NOMO-1 treated with dmso at 0.1 percent for 144 hours (cell line): ENCODE data around the gene CENPA.
"Not testable (repeated sequence)": the region's sequence is repeated elsewhere in the genome, so short reads cannot be mapped to it uniquely, and the experiment has no call there.

ENCODE experiments used
- DNase-seq: peaks from one replicate; lab custom pipeline; 2025; ENCODE audit not compliant: unreplicated experiment; lab: John Stamatoyannopoulos, UW

Gene CENPA

GRCh38 chr2:26759845-26760244 lies 26.0 kb upstream of the CENPA start:
- DNase-seq, result no peak

- not testable (repeated sequence) for DNase-seq
Measured at GRCh38 chr2:26760991-26761390, 24.9 kb upstream of the CENPA start.

- no peak for DNase-seq
Measured at GRCh38 chr2:26763019-26763418, 22.8 kb upstream of the CENPA start.

GRCh38 chr2:26764078-26764887 lies 21.6 kb upstream of the CENPA start, which contains the start of gene SLC35F6:
TSS of gene SLC35F6 (plus strand) at chr2:26764284. CDS start at chr2:26764350, 66 bp downstream.
- peak; percentile 61 for DNase-seq

GRCh38 chr2:26764906-26765305 lies 20.9 kb upstream of the CENPA start:
- DNase-seq, result no peak

GRCh38 chr2:26765475-26766200 lies 20.2 kb upstream of the CENPA start:
- DNase-seq, result no peak

- DNase-seq, result no peak
Measured at GRCh38 chr2:26767129-26767528, 18.7 kb upstream of the CENPA start.

GRCh38 chr2:26767894-26768487 lies 17.9 kb upstream of the CENPA start:
- no peak for DNase-seq

- DNase-seq, result no peak
Measured at GRCh38 chr2:26768759-26769088, 17.1 kb upstream of the CENPA start.

GRCh38 chr2:26769089-26769761 lies 16.6 kb upstream of the CENPA start:
- DNase-seq, result peak; percentile 94

GRCh38 chr2:26770986-26771586 lies 14.8 kb upstream of the CENPA start:
- DNase-seq, result no peak

GRCh38 chr2:26772064-26773001 lies 13.5 kb upstream of the CENPA start:
- no peak for DNase-seq

- no peak for DNase-seq
Measured at GRCh38 chr2:26776195-26776800, 9.6 kb upstream of the CENPA start.

- no peak for DNase-seq
Measured at GRCh38 chr2:26778098-26778497, 7.8 kb upstream of the CENPA start.

GRCh38 chr2:26778507-26778906 lies 7.3 kb upstream of the CENPA start:
- DNase-seq, result no peak

- peak; percentile 32 for DNase-seq
Measured at GRCh38 chr2:26780203-26780760, 5.6 kb upstream of the CENPA start.

GRCh38 chr2:26782876-26783704 lies 2.8 kb upstream of the CENPA start:
- DNase-seq, result no peak

GRCh38 chr2:26784570-26785234 lies 1.2 kb upstream of the CENPA start:
- DNase-seq, result no peak
